RKO (cell line): ENCODE measurements around the gene AGAP1.
"Not testable (repeated sequence)": the region's sequence is repeated elsewhere in the genome, so short reads cannot be mapped to it uniquely, and the experiment has no call there.

Experiments
- DNase-seq: peaks from one replicate; pipeline ENCODE4 v3.0.0-alpha.2; 2016; ENCODE audit warnings: low spot score

Gene AGAP1

DNA sequence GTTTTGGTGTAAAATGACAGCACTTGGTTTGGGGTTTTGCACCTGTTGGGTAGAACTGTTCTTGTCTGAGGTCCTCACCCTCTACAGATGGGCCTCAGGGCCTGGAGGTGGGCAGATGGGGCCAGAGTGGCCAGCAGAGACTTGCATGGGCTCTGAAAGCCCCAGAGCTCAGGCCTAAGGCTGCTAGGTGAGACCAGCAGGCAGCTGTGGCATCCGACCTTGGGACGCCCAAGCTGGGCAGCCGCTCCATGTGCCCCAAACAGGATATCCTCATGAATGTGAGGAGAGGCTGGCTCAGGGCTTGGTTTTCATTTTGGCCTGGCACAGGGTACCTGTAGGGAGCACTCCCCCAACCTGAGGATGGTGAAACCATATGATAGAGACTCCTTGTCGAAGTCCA, 636.1 kb downstream of the AGAP1 start:
- DNase-seq: no peak

DNA sequence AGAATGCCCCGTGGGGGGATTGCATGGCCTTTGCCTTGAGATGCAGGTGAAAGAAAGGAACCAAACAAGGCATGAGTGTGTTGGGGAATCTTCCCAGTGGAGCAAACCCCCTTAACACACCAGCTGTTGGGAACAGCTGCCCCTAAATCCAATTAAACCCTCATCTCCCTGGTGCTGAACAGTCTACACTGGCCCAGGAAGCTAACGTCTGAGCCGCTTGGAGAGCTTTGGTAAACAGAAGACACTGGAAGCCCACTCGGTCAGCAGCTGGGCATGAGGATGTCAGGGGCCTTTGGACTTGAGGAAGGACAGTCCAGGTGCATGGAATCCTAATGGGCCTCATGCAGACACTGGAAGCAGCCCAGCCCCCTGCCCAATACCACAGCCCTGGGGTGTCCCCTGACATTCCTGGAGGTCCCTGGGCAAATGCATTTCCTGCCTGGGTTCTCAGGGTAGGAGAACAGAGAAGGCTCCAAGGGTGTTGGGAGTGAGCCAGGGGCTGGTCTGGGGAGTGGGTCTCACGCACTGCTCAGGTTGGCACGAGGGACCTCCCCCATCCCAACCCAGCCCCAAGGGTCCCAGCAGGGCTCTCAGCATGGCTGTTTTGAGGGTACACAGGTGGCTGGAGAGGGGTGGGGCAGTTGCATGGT, 636.6 kb downstream of the AGAP1 start:
- DNase-seq: no peak

DNA sequence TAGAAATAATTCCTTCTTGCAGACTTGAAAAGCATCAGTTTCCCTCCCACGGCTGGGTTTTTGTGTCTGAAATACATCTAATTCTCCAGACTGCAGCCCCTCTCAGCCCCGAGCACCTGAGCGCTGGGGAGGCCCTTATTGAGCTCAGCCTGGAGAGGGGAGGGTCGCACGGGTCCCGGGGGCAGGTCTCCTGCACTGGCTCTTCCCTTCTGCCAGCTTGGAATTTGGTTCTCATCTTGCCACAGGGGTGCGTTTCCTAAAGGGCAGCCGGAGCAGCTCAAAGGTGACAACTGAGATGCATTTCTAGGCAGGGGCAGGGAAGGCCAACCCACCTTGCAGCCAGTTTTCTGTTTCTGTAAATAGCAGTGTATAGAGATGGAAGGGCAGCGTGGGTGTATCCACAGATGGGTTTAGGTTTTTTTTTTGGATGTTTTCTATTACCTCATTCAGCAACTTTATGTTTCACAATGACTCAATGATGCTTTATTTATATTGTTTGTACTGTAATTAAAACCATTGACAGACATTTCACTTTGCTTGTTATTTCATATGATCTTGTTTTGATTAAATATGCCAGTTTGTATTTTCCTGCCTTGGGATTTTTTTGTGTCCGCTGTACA, 637.3 kb downstream of the AGAP1 start:
- DNase-seq: no peak

DNA sequence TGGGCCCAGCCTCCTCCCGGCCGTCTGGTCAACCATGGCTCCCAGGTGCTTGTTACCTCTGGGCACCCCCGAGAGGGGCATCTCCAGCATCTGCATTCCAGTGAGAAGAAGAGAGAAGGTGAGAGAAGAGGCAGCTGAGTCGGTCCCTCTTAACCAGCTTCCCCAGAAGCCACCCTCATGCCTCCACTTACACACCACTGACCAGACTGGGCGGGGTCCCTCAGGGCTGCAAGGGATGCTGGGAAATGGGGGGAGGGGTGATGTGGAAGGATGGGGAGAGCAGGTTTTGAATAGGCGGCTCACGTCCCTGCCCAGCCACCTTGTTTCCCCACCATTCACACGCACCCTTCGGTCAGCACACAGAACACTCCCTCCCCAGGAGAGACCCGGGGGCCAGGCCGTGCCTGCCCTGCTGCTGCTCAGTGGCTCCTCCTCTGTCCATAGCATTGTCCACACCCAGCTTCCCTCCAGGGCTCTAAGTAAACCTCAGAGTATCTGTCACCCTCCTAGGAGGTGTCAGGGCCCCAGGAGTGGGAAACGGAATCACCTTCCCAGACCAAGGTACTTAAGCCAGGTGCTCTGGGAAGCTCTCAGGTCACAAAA, 639.7 kb downstream of the AGAP1 start:
- DNase-seq: no peak

DNA sequence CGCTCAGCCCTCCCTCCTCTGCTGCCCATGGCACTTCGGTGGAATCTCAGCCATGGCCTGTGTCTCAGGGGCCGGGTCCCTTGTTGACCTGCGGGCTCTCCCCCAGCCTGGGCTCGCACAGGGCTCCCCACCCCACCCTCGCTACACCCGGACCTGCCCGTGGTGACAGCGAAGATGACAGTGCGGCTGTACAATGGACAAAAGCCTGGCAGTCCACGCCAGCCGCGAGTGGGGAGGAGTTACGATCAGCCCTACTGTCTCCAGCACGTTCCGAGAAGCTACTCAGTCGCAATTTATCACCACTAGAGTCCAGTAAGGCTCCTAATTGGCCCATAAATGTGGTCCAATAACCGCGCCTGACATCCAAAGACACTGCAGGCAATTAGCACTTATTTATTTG, 642.7 kb downstream of the AGAP1 start:
- no peak for DNase-seq

DNA sequence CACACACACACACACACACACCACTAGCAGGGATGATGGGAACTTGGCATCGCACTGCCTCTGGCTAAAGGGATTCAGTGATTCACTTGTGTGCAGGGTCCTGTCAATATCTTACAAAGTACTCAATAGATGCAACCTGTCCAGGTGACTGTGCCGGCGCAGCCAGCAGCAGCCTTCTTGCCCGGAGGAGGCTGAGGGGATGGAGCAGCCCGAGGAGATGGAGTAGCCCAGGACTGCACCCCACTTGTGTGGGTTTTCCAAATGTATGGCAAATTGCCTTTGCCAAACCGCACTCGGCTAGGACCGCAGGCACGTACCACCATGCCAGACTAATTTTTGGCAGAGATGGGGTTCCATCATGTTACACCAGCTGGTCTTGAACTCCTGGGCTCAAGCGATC, 643.2 kb downstream of the AGAP1 start:
- DNase-seq: no peak

DNA sequence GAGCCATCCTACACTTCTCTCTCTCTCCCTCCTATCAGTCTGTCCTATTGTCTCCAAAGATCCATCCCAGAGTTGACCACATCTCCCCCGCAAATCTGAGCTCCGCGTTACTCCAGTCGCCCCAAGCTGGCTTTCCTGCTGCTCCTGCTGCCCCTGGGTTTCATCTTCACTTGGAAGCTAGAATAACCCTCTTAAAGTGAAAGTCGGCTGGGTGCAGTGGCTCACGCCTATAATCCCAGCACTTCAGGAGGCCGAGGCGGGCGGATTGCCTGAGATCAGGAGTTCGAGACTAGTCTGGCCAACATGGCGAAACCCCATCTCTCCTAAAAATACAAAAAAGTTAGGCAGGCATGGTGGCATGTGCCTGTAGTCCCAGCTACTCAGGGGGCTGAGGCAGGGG, 647.8 kb downstream of the AGAP1 start:
- DNase-seq: not testable (repeated sequence)

DNA sequence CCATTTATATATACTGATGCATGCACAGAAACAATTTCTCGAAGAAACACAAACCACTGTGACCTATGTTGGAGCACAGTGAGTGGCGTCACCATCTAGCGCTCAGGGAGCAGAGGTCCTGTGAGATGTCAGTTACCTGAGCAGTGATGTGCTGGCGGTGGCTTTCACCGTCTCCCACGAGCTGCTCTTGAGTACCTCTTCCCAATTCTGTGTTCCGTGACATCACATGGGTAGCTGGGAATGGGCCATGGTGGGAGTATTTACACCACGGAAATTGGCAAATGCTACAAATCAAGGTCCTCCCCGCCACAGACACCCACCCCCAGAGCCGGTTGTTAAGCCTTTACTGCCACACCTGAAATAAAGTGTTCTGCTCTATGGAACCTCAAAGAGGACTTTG, 650.0 kb downstream of the AGAP1 start:
- DNase-seq: no peak

DNA sequence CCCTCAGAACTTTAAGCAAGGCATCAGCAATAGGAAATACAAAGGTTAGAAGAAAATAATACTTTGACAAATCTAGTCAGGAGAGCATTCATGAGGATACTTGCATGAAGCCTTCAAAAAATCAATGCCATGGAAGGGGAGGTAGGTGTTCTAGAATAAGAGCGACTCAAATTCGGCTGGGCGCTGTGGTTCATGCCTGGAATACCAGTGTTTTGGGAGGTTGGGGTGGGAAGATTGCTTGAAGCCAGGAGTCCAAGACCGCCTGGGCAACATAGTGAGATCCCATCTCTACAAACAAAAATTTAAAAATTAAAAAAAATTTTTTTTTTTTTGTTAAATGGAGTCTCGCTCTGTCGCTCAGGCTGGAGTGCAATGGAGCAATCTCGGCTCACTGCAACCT, 652.6 kb downstream of the AGAP1 start:
- no peak for DNase-seq

DNA sequence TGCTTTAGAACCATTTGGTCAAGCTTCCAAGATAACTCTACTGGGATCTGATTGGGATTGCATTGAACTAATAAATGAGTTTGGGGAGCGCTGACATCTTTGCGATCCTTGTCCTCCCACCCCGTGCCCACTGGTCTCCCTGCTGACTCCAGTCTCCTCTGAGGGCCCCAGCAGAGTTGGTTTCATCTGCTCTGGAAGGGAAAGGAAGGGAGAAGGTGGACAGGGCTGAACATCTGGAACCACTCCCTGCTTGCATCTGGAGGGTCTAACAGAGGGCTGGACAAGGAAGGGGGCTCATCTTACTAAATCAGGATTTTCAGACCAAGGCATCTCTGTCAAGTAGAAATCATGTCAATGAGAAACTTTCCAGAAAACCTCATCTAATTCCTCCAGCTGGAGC, 661.6 kb downstream of the AGAP1 start:
- DNase-seq: no peak

DNA sequence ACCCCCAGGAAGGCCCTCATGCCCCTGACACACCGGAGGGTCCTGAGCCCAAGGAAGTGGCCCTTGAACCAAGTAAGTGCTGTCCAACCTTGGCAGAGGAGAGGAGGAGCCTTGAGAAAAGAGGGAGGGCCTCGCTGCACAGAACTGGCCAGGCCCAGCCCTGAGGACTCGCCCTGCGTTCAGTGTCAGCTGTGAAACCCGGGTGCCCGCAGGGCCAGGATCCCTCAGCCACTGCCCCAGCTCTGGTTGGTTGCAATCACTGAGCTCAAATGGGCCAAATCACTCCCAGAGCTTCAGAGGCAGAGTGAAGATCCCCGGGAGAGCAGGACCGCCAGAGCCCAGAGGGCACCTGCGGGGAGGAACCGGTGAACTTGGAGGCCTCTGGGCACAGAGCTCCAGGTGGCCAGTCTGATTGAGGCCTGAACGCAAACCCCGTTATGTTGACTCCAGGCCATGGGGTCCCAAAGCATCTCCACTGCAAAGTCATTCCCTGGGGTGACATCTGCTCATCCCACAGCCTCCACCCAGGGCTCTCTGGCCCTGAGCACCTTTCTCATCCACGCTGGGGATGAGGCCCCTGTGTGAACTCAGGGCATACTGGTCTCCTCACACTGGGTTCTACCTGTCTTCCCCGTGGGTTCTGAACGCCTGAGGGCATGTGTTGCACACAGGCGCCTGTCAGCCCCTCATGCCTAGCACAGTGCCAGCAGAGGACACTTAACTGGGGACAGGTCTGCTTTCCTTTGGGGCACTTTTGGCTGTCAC, 662.4 kb downstream of the AGAP1 start:
- DNase-seq: no peak

DNA sequence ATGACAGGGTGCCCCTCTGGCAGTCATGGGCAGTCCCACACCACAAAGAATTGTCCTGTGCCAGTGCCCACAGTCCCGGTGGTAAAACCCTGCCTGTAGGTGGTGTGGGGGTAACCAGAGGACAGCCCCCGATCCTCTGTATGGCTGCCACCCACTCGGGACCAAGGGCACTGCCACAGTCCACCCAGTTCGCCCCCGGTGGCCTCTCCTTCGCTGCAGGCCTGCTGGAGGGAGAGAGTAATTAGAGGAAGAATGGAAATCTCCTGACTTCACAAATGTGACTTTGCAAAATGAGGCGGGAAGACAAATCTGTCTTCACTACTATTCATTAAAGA, 663.0 kb downstream of the AGAP1 start:
- DNase-seq: no peak

DNA sequence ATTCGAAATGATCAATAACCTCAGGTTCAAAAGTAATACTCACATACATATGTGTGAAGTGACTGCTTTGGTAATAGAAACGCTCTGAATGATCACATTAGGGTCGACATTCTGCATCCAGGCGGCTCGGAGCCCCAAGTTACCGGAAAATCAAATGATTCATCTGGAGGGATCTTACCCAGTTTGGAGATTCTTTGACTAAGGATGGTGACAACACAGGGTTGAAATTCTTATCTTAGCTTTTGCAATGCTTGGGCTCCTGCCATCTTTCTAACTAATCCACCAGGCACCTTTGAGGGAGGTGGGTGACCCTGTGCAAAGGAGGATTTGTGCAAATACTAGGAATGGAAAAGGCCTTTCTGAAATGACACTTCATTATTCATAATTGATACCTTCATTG, 663.5 kb downstream of the AGAP1 start:
- no peak for DNase-seq

DNA sequence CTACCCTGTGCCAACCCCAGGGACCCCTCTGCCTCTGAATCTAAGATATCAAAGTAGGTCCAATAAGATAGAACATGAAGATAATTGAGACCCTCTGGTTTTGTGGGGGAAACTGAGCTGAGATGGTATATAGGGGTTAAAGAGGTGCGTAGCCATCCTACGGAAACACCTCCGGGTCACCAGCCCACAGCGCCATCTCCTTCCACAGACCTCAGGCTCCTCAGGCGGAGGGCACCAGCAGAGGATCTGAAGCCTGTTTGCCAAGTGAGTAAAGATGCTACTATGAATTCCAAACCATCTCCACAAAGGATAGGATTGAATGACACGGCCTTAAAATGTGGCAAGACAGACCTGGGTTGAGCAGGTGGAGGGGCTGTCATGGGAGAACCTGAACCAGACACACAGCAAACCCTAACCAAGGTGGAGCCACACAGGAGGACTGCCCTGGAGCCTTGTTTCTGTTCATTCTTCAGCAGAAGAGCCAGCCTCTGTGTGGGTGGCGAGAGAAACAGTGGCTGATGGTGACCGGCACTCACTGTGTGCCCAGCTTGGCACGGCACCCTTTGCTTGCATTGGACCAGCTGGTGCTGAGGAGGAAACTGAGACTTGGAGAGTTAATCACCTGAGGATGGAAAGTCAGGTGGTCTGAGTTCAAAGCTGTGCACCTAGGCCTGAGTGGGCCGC, 664.1 kb downstream of the AGAP1 start:
- no peak for DNase-seq

DNA sequence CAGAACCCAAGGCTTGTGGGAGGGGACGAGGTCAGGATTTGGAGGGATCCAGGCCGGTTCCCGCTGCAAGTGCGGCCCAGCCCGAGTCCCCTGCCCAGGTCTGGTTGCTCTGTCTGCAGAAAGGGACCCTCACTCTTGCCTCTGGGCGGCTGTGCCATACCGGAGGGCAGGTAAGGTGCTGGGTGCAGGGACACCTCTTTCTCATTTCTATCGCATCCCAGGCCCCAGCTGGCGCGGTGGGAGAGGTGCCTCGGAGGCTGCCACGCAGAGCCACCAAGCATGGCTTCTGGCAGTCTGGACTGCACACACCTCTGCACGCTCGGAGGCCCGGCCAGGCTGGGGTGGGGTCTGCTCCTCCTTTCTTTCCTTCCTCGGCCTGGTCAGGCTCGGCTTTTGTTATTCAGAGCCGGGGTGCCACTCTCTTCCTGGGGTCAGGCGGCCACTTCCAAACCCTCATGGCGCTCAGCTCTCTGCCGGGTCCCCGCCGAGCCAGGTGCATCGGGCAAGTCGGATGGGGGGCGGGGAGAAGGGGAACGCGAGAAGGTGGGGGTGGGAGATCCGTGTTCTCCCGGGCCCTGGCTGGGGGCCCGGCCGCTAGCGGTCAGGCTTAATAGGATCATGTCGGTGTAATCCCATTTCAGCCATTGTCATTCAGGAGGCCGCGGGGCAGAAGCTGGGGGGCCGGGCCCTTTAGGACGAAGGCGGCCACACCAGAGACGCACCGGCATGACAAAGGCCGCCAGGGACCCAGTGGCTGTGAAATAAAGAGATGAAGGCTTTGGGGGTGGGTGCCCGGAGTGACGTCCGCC, 665.3 kb downstream of the AGAP1 start:
- no peak for DNase-seq

DNA sequence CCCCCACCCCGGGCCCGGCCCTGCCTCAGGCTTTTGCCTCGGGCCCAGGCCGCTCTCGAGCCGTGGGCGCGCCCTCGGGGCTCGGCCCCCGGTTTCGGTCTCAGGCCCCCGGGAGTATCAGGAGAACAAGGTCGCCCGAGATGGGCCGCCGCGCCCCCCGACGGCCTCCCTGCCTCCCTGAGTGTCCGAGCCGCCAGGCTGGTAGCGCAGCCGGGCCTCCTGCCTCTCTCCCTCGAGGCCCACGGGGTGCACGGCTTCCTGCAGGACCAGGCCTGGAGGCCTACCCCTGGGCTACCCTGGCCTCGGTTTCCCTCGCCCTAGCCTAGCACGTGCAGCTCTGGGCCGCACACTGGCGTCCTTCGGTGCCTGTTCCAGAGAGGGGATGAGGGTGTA, 665.9 kb downstream of the AGAP1 start:
- DNase-seq: no peak

DNA sequence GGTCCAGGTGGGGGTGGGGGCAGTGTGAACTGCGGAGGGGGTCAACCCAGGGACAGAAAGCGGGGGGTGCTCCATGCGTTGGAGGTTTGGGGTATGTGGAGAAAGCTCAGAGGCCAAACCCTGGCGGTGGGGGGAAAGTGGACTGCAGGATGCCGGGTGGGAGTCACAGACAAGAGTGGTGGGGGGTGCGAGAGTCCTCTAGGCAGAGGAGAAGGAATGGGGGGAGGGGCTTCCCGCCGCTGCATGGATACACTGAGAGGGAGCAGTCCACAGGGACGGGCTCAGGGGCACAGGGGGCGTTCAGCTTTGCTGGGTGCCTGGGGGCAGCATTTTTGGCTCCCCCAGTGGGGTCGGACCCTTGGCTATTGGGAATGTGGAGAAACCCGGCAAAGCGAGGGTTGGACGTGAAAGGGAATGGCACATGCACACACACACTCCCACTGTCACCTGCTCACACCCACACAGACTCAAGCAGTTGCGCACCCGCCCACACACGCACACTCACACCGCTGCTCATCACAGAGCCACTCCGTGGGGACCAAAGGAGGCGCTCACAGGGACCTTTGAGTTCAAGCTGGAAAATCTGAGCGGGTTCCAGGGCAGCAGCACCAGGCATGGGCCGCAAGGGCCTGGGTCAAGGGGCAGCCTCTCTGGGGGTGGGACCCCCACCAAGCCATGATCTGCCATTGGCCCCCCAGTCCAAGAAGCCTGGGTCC, 666.7 kb downstream of the AGAP1 start:
- DNase-seq: no peak

DNA sequence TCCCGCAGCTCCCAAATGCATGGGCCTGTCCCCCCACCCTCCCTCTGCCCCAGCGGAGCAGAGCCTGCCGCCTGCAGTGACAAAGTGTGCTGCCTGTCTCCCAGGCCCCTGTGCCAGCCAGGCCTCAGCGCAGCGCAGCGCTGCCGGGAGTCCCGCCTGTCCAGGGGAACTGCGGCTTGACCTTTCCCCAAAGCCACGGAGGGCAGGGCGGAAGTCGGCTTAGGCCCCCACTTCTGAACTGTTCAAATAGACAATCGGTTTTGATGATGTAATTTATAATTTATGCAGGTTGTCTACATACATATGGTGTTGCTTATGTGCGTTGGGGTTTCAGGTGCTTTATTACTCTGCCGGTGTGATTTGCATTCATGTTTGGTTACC, 667.2 kb downstream of the AGAP1 start:
- DNase-seq: no peak

DNA sequence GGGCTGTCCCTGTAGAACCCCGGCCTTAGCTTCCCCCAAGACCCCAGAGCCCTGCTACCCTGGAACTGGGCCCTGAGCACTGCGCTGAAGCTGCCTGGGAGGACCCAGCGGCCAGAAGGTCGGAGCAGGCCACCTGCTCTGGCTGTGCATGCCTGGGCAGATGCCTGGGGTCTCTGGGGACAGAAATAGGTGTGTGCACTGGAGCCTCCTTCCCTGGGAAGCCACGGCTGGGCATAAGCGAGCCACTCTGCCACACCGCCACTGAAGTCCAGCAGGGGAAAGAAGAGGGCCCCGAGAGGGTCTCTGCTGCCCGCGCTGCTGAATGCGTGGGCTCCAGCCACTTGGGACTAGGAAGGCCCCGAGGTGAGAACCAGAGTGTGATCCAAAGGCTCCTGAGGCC, 667.7 kb downstream of the AGAP1 start:
- DNase-seq: no peak

DNA sequence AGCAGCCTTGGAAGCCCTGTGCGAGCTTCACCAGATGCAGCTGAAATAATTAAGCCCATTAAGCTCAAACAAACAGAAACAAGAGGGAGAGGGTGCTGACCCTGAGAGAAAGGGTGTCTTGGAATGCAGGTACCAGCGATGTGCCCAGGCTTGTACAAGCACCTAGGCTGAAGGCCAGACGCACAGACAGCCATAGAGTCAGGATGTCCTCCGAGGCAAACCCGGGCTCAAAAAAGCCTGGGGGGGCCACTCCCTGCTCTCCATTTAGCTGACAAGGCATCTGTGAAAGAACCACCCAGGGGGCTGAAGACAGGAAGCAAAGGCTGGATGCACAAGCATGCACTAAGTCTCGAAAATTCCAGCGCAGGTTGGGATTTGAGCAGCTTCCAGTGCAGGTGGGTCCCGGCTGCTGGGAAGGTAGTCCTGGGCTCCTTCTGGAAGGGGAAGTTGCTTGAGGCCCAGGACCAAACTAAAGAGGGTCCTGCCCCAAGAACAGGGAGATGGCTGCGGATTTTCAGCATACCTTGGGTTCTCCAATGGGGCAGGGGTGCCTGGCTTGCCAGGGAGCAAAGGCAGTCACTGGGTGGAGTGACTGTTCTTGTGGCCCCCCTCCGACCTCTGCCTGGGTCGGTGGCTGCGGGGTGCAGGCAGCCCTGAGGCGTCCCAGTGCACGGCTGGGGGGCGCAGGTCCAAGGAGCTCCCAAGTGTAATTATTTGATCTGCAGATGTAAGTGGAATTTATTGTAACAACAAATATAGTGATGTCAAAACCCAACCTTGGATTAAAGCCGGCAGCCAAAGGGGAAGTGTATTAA, 668.4 kb downstream of the AGAP1 start:
- no peak for DNase-seq
